Stimulated activated CD4-positive, alpha-beta T cell treated with anti-CD3 and anti-CD28 coated beads, Interleukin-1b, Interleukin-23, amount 100 ng/mL, for 1 hour (primary cell): ENCODE data around the gene FZR1.
"Not testable (repeated sequence)": the region's sequence is repeated elsewhere in the genome, so short reads cannot be mapped to it uniquely, and the experiment has no call there.

ENCODE experiments used
- DNase-seq, 2 donors: peaks; one replicate each; pipeline ENCODE4 v3.0.0-alpha.2; 2020; ENCODE audit warnings: low read depth in 2 of 2

Gene FZR1

GRCh38 chr19:3496392-3497273 is 9.5 kb upstream of the FZR1 start:
- DNase-seq = no peak

GRCh38 chr19:3497757-3498520 is 8.2 kb upstream of the FZR1 start:
- DNase-seq = no peak

- DNase-seq = no peak
These were observed 6.2 kb upstream of the FZR1 start for GRCh38 chr19:3499738-3500428.

GRCh38 chr19:3500429-3501101 is 5.5 kb upstream of the FZR1 start, which contains the start of gene DOHH:
Gene DOHH (minus strand): TSS chr19:3500674. CDS start chr19:3496814, 3,860 bp downstream.
- peak; percentile 89 for DNase-seq

- DNase-seq = no peak
These were observed 4.3 kb upstream of the FZR1 start for GRCh38 chr19:3501780-3502179.

- DNase-seq = no peak
These were observed 3.0 kb upstream of the FZR1 start for GRCh38 chr19:3503036-3503572.

GRCh38 chr19:3504735-3505134 is 1.4 kb upstream of the FZR1 start:
- no peak for DNase-seq

GRCh38 chr19:3506384-3507340 is 551 bp downstream of the FZR1 start:
- no peak for DNase-seq

- DNase-seq = peak in 1 of 2 donors; percentile 30
These were observed 1.4 kb downstream of the FZR1 start for GRCh38 chr19:3507371-3508120.

GRCh38 chr19:3508121-3508661 is 2.1 kb downstream of the FZR1 start:
- not testable (repeated sequence) for DNase-seq

- DNase-seq = no peak
These were observed 2.8 kb downstream of the FZR1 start for GRCh38 chr19:3508771-3509535.

- no peak for DNase-seq
These were observed 3.5 kb downstream of the FZR1 start for GRCh38 chr19:3509566-3509989.

GRCh38 chr19:3510727-3511126 is 4.6 kb downstream of the FZR1 start:
- no peak for DNase-seq

- DNase-seq = no peak
These were observed 5.6 kb downstream of the FZR1 start for GRCh38 chr19:3511506-3512251.

- no peak for DNase-seq
These were observed 6.6 kb downstream of the FZR1 start for GRCh38 chr19:3512562-3513228.

- no peak for DNase-seq
These were observed 7.4 kb downstream of the FZR1 start for GRCh38 chr19:3513229-3514140.
